SW480 (cell line): ENCODE results near the gene HTR3E.

Experiments used
- DNase-seq: peaks from one replicate; pipeline ENCODE4 v3.0.0-alpha.2; 2016; ENCODE audit warnings: low spot score

Gene HTR3E

DNA sequence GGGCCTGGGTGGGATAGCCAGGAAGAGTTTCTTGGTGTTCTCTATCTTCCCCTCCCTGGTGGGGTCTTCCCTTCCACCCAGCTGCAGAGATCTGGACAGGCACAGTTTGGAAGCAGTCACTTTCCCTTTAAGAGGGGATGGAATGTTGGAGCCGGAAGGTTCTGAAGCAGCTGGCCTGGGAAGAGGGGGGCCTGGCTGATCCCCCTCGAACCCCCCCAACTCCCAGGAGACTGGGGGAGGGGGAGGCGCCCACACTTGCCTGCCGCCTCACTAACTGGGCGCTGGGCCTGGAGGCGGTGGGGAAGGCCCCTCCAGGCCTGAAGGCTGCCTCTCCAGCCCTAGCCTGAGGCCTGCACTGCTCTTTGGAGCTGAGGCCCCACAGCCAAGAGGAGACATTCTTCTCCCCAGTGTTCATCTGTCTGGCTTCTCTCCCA lies 59.7 kb downstream of the HTR3E start:
- peak; percentile 56 for DNase-seq
